ENCODE data around the gene OR51F1. TPM values are rescaled to one million over a fixed set of nuclear protein-coding genes. Genes with fewer than 3 reads are reported as not detected.

The OR51F1 gene
- total RNA-seq, 1 experiment from 2014 or later = not detected

DNA sequence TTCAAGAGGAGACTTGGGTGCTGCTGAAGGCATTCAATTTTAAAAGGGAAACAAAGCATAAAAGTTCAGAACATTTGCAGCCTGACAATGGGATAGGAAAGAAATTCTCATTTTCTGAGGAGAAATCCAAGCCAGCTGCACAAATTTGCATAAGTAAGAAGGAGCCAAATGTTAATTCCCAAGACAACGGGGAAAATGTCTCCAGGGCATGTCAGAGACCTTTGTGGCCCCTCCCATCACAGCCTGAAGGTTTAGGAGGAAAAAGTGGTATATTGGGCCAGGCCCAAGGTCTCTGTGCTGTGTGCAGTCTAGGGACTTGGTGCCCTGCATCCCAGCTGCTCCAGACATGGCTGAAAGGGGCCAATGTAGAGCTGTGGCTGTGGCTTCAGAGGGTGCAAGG is 12.7 kb upstream of the OR51F1 start:
- no peak for TF ChIP-seq EZH2 (IDR thresholded peaks at IDR 0.05; ENCODE audit: borderline replicate concordance, low read depth, low read length, poor library complexity, severe bottlenecking)
- TF ChIP-seq, protein P1, sequence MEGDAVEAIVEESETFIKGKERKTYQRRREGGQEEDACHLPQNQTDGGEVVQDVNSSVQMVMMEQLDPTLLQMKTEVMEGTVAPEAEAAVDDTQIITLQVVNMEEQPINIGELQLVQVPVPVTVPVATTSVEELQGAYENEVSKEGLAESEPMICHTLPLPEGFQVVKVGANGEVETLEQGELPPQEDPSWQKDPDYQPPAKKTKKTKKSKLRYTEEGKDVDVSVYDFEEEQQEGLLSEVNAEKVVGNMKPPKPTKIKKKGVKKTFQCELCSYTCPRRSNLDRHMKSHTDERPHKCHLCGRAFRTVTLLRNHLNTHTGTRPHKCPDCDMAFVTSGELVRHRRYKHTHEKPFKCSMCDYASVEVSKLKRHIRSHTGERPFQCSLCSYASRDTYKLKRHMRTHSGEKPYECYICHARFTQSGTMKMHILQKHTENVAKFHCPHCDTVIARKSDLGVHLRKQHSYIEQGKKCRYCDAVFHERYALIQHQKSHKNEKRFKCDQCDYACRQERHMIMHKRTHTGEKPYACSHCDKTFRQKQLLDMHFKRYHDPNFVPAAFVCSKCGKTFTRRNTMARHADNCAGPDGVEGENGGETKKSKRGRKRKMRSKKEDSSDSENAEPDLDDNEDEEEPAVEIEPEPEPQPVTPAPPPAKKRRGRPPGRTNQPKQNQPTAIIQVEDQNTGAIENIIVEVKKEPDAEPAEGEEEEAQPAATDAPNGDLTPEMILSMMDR (conservative IDR thresholded peaks at IDR 0.05; ENCODE audit: low read depth, low read length) = no peak
- Histone ChIP-seq H3K4me1 (ENCODE audit: insufficient read depth, low read length, poor library complexity, severe bottlenecking) (no peaks in the 10 kb centered on the region), H3K4me3 (ENCODE audit: low read depth, low read length, poor library complexity, severe bottlenecking) (no peak overlapping the region), H3K9me3 (ENCODE audit: low read depth, low read length, poor library complexity, severe bottlenecking) (no peaks in the 10 kb centered on the region), H3K27ac (ENCODE audit: low read depth, low read length, poor library complexity, severe bottlenecking) (no peak overlapping the region), H3K27me3 (replicated peaks; ENCODE audit: insufficient read depth, low read depth, low read length, poor library complexity) (no peaks in the 10 kb centered on the region), H3K36me3 (ENCODE audit: insufficient read depth, low read length, poor library complexity, severe bottlenecking) (no peaks in the 10 kb centered on the region)
- CTCF ChIA-PET = no interaction called here
- POLR2A ChIA-PET (ENCODE audit: low non-redundant PET) = no interaction called here
- no peak for DNase-seq (ENCODE audit: low spot score)
- BruUV-seq (replicated peaks) = no TSS peak
- intact Hi-C loops (cut with micrococcal nuclease; ENCODE audit: unreplicated experiment) = no loop called here

DNA sequence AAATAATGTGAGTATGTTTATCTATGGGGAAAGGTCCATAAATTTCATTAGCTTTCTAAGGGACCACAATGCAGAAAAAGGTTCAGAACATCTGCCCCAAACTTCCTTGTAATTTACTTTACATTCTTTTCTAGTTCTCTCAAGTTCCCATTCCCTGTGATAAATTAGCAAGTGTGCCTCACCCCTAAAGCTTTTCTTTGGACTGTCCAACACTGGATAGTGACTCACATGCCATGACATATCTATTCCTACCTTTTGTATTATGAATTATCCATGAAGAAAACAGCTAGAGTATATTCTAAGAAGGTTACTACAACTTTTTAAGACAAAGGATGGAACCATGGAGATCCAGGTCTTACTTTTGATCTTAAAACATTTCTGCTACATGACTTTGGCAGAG is 1.6 kb downstream of the OR51F1 start:
- no peak for TF ChIP-seq EZH2 (IDR thresholded peaks at IDR 0.05; ENCODE audit: borderline replicate concordance, low read depth, low read length, poor library complexity, severe bottlenecking)
- TF ChIP-seq, protein P1 (conservative IDR thresholded peaks at IDR 0.05; ENCODE audit: low read depth, low read length) = no peak
- no peaks in the 10 kb centered on the region for H3K9me3 ChIP-seq (ENCODE audit: low read depth, low read length, poor library complexity, severe bottlenecking)
- no peak overlapping the region for H3K27ac ChIP-seq (ENCODE audit: low read depth, low read length, poor library complexity, severe bottlenecking)
- DNase-seq (ENCODE audit: low spot score) = no peak
- ChIA-PET CTCF (no interaction called here), POLR2A (ENCODE audit: low non-redundant PET) (no interaction called here)
- intact Hi-C loops (cut with micrococcal nuclease; ENCODE audit: unreplicated experiment) = no loop called here
- H3K4me3 ChIP-seq (ENCODE audit: low read depth, low read length, poor library complexity, severe bottlenecking) = no peak overlapping the region
- H3K4me1 ChIP-seq (ENCODE audit: insufficient read depth, low read length, poor library complexity, severe bottlenecking) = no peaks in the 10 kb centered on the region
- BruUV-seq (replicated peaks) = no TSS peak
- H3K36me3 ChIP-seq (ENCODE audit: insufficient read depth, low read length, poor library complexity, severe bottlenecking) = no peaks in the 10 kb centered on the region
- H3K27me3 ChIP-seq (replicated peaks; ENCODE audit: insufficient read depth, low read depth, low read length, poor library complexity) = no peaks in the 10 kb centered on the region

DNA sequence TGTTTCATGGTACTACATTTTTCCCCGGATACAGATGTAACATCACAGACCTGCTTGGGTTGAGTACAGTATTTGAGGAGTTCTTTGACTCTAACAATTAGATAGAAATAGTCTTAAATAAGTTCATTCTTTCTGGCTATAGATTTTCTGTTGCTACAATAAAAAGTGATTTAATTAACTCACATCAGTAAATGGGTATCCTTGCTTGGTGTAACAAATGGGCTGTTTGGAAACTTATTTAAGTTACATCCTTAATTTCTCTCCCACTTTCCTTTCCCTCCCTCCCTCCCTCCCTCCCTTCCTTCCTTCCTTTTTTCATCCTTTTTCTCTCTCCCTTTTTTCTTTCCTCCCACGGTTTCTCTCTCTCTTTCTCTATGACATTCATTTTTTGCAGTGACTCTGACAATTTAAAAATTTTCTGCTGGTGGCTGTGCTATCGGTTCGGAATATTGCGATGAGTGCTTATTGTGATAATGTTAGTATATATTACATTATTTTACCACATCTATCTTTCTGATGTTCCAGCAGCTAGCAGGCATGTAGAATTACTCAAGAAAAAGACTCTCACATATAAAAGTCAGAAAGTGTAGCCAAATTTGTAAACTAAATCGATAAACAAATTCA is 3.2 kb downstream of the OR51F1 start:
- CTCF ChIA-PET = no interaction called here
- POLR2A ChIA-PET (ENCODE audit: low non-redundant PET) = no interaction called here
- H3K9me3 ChIP-seq (ENCODE audit: low read depth, low read length, poor library complexity, severe bottlenecking) = no peaks in the 10 kb centered on the region
- H3K4me3 ChIP-seq (ENCODE audit: low read depth, low read length, poor library complexity, severe bottlenecking) = no peak overlapping the region
- H3K27ac ChIP-seq (ENCODE audit: low read depth, low read length, poor library complexity, severe bottlenecking) = no peak overlapping the region
- H3K27me3 ChIP-seq (replicated peaks; ENCODE audit: insufficient read depth, low read depth, low read length, poor library complexity) = no peaks in the 10 kb centered on the region
- intact Hi-C loops (cut with micrococcal nuclease; ENCODE audit: unreplicated experiment) = no loop called here
- H3K4me1 ChIP-seq (ENCODE audit: insufficient read depth, low read length, poor library complexity, severe bottlenecking) = no peaks in the 10 kb centered on the region
- TF ChIP-seq, protein P1 (conservative IDR thresholded peaks at IDR 0.05; ENCODE audit: low read depth, low read length) = no peak
- TF ChIP-seq EZH2 (IDR thresholded peaks at IDR 0.05; ENCODE audit: borderline replicate concordance, low read depth, low read length, poor library complexity, severe bottlenecking) = no peak
- H3K36me3 ChIP-seq (ENCODE audit: insufficient read depth, low read length, poor library complexity, severe bottlenecking) = no peaks in the 10 kb centered on the region
- no TSS peak for BruUV-seq (replicated peaks)
- DNase-seq (ENCODE audit: low spot score) = no peak
